GM12891 (cell line): ENCODE data around the gene FTO.

Experiments
- PAX5 ChIP-seq: IDR thresholded peaks from 2 replicates; pipeline ENCODE4 v1.6.1; 2011; ENCODE audit warnings: low read length, moderate library complexity, mild to moderate bottlenecking; ENCODE audit not compliant: insufficient read depth, severe bottlenecking
- POLR2A ChIP-seq: IDR thresholded peaks from 2 replicates; pipeline ENCODE4 v1.6.1; 2011; ENCODE audit warnings: low read depth, low read length, control low read depth
- POLR2AphosphoS5 ChIP-seq: IDR thresholded peaks from 2 replicates; pipeline ENCODE4 v1.6.1; 2011; ENCODE audit warnings: low read depth, low read length, control low read depth
- POU2F2 ChIP-seq: IDR thresholded peaks from 2 replicates; pipeline ENCODE4 v1.6.1; 2011; ENCODE audit warnings: low read depth, mild to moderate bottlenecking, control low read depth, low read length, moderate library complexity

- TF ChIP-seq PAX5: no peak
- no peak for TF ChIP-seq POLR2A
- no peak for TF ChIP-seq POLR2AphosphoS5
- no peak for TF ChIP-seq POU2F2
Observed at GRCh38 chr16:53960954-53961616, 257.1 kb downstream of the FTO start.
